ENCODE data around the gene ZNF546.
"Not testable (repeated sequence)": the region's sequence is repeated elsewhere in the genome, so short reads cannot be mapped to it uniquely, and the experiment has no call there.

The ZNF546 gene

GRCh38 chr19:39996811-39997637 lies at the start of gene ZNF546:
ZNF546 (plus strand) TSS chr19:39997060; CDS start chr19:39998327, 1,267 bp downstream.
- peak; percentile 80 for DNase-seq (ENCODE audit: low read depth)

- no peak for DNase-seq (ENCODE audit: low read depth)
Measured at GRCh38 chr19:39949026-39949747, 47.7 kb upstream of the ZNF546 start.

DNA sequence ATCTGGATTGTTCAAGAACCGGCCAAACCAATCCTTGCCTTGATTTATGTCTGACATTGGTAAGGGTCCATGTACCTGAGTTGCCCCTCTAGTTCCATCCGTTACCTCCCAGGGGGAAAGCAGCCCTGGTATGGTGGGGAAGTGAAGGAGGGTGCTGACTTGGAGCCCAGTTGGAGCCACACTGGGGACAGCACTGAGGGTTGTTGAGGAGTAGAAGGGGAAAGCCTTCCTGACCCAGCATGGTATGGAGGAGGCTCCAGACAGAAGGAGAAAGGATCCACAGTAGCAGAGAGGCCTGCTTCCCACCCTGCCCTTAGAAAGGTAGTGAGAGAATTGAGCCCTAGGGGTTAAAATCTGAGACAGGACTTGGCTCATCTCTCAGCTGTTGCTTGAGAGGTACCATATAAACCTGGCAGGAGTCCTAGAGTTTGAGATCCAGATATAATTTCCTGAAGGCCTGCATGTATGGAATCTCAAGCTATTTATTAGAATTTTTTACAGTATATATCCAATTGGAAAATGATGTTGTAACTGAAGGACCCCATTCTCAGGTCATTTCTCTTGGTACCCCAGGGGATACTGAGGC lies 45.7 kb upstream of the ZNF546 start:
- DNase-seq (ENCODE audit: low read depth): no peak

- no peak for DNase-seq (ENCODE audit: low read depth)
Measured at GRCh38 chr19:39951686-39952085, 45.2 kb upstream of the ZNF546 start.

GRCh38 chr19:39953915-39954314 lies 42.9 kb upstream of the ZNF546 start:
- DNase-seq (ENCODE audit: low read depth): no peak

DNA sequence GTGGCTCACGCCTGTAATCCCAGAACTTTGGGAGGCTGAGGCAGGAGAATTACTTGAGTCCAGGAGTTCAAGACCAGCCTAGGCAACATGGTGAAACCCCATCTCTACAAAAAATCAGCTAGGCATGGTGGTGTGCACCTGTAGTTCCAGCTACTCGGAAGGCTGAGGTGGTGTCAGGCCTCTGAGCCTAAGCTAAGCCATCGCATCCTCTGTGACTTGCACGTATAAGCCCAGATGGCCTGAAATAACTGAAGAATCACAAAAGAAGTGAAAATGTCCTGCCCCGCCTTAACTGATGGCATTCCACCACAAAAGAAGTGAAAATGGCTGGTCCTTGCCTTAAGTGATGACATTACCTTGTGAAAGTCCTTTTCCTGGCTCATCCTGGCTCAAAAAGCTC lies 39.0 kb upstream of the ZNF546 start:
- not testable (repeated sequence) for DNase-seq (ENCODE audit: low read depth)

GRCh38 chr19:39958942-39959341 lies 37.9 kb upstream of the ZNF546 start:
- DNase-seq (ENCODE audit: low read depth): not testable (repeated sequence)

DNA sequence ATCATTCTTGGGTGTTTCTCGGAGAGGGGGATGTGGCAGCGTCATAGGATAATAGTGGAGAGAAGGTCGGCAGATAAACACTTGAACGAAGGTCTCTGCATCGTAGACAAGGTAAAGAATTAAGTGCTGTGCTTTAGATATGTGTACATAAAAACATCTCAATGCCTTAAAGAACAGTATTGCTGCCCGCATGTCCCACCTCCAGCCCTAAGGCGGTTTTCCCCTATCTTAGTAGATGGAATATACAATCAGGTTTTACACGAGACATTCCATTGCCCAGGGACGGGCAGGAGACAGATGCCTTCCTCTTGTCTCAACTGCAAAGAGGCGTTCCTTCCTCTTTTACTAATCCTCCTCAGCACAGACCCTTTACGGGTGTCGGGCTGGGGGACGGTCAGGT lies 37.5 kb upstream of the ZNF546 start:
- not testable (repeated sequence) for DNase-seq (ENCODE audit: low read depth)

- no peak for DNase-seq (ENCODE audit: low read depth)
Measured at GRCh38 chr19:39963898-39964297, 33.0 kb upstream of the ZNF546 start.

DNA sequence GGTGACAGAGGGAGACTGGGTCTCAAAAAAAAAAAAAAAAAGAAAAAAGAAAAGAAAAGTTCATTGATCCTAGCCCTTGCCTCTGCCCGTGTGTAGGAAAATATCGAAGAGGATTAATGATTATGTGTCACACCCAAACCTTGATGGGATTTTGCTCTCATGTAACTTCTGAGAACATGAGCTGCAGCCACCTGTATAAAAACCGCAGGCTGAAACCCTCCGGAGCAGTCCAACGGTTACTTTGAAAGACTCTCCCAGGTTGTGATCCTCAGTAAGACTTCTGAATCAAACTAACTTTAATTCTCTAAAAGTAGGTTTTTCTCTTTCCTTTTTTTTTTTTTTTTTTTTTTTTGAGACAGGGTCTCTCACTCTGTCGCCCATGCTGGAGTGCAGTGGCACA lies 30.2 kb upstream of the ZNF546 start:
- no peak for DNase-seq (ENCODE audit: low read depth)

DNA sequence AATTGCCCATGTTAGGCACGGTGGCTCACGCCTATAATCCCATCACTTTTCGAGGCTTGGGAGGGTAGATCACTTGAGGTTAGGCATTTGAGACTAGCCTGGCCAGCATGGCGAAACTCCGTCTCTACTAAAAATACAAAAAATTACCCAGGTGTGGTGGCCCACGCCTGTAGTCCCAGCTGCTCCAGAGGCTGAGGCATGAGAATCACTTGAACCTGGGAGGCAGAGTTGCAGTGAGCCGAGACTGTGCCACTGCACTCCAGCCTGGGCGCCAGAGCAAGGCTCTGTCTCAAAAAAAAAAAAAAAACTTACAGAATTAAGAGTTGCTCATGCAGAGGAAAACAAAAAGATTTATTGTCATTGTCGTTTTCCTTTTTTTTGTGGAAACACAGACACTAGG lies 29.3 kb upstream of the ZNF546 start:
- DNase-seq (ENCODE audit: low read depth): no peak

GRCh38 chr19:39968789-39969188 lies 28.1 kb upstream of the ZNF546 start:
- DNase-seq (ENCODE audit: low read depth): no peak

GRCh38 chr19:39969266-39969665 lies 27.6 kb upstream of the ZNF546 start:
- no peak for DNase-seq (ENCODE audit: low read depth)

GRCh38 chr19:39969681-39970424 lies 27.0 kb upstream of the ZNF546 start:
- no peak for DNase-seq (ENCODE audit: low read depth)

DNA sequence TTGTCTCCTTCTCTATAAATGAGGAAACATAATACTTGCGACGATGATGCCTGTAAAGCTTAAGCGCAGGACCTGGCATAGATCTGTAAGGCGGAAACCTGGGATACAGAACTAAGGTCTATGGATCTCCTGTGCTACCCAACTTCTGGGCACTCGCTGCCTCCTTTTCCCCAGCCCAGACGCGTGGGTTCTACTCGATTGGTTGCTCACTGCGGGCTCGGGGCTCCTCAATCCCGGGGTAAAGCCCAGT lies 26.5 kb upstream of the ZNF546 start:
- no peak for DNase-seq (ENCODE audit: low read depth)

DNA sequence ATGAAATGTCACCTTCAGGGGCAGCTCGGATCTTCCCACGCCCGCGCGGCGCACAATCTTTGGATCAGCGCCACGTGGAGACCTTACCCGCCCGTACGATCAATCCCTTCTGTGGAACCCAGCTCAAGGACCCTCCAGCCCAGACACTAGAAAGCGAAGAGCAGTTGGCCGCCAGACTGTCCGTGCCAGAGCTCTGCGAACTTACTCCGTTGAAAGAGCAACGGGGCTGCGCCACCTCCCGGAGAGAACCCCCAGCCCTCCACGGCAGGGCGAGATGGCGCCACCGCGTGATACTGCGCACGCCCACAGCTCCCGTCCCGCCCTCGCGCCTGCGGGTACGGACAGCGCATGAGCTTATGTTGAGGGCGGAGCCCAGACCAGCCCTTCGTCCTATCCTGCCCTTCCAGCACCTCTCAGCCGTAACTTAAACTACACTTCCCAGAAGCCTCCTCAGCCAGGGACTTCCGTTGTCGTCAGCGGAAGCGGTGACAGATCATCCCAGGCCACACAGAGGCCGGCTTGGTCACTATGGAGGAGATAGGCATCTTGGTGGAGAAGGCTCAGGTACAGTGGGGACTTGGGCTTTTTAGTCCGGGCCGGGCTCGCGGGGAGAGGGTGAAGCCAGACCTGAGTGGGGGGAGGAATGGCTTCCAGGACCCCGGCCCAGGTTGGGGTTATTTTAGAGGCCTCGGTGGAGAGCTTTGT lies 26.0 kb upstream of the ZNF546 start, which contains the start of gene PSMC4:
PSMC4 (plus strand) TSS at position 491 of the 705 bp plus-strand sequence; CDS start at position 529, 38 bp downstream.
- DNase-seq (ENCODE audit: low read depth): peak; percentile 95

GRCh38 chr19:39971380-39972035 lies 25.4 kb upstream of the ZNF546 start:
- no peak for DNase-seq (ENCODE audit: low read depth)

DNA sequence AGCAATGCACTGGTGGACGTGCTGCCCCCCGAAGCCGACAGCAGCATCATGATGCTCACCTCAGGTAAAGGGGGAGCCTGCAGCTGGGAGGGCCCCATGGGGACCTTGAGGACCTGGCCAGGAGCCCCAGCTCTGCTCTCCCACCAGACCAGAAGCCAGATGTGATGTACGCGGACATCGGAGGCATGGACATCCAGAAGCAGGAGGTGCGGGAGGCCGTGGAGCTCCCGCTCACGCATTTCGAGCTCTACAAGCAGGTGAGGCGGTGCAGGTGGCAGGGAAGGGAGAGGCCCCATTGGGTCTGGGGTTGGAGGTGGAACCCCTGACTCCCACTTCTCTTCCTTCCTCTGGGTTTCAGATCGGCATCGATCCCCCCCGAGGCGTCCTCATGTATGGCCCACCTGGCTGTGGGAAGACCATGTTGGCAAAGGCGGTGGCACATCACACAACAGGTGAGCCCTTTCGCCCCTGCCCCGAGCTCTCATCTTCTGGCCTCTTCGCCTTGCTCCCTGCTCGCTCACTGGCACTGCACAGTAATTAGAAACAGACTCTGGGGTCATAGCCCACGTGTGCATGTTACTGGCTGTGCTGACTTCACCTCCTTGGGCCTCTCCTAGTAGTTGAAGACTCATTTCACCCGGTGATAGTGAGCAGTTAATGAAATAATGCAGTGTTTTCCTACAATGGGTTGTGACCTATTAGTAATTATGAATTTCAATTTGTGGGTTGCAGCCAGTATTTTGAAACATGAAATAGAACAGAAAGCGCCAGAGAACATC lies 22.3 kb upstream of the ZNF546 start:
- DNase-seq (ENCODE audit: low read depth): no peak

DNA sequence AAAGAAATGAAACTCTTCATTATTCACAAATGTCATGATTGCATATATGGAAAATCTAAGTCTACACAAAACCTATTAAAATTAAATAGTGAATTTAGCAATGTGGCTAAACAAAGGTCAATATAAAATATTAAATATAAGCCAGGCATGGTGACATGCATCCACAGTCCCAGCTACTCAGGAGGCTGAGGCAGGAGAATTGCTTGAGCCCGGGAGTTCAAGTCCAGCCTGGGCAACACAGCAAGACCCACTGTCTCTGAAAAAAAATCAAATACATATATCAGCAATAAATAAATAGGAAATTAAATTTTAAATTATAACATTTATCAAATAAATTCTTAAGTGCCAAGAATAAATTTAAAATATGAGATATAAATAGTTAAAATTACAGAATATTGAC lies 14.0 kb upstream of the ZNF546 start:
- DNase-seq (ENCODE audit: low read depth): no peak

- DNase-seq (ENCODE audit: low read depth): no peak
Measured at GRCh38 chr19:39983695-39984300, 13.1 kb upstream of the ZNF546 start.

All from T-helper 22 cell (primary cell).